HG03558 (cell line): Measurements from ENCODE around the gene NCOA6.

ENCODE experiments used
- ATAC-seq: cut with Tn5 transposase; IDR thresholded peaks from one replicate; pipeline ENCODE4 v1.9.1; 2021; ENCODE audit warnings: moderate number of reproducible peaks; ENCODE audit not compliant: unreplicated experiment; ENCODE audit errors: extremely low read depth

NCOA6 gene

DNA sequence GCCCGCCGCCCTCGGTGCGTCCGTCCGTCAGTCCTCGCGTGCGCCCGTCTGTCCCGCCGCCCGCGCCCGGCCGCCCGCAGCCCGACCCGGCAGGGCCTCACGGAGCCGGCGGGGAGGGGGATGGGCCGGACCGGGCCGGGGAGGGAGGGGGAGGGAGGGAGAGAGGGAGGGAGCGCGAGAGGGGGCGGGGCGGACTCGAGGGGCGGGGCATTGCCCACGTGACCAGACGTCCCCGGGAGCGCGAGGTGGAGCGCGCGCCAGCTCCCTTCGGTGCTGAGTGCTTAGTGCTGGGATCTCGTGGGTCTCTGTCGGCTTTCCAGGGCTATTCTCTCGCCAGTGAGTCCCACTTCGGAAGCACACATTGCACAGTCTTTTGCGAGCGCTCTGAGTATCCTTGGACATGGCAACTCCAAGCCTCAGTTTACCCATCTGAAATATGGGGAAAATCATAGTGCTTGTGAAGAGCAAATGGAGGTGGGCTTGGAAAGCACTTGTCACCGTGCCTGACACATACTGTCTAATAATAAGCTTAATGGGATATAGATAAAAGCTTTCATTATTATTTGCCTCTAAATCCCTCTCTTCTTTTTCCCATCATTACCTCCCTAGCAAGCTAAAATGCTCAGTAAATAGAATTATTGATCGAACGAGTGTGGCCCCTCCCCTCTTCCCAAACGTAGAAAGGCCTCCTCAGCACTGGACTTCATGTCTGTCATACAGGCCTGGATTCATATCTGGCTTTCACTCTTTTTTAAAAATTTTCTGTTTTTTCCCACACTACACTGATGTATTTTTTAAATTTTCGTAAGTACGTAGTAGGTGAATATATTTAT is at the start of gene NCOA6:
Gene NCOA6, minus strand, starts transcription at position 122 of the 833 bp plus-strand sequence. CDS start 43,296 bp downstream, outside the sequence.
- ATAC-seq, result no peak

DNA sequence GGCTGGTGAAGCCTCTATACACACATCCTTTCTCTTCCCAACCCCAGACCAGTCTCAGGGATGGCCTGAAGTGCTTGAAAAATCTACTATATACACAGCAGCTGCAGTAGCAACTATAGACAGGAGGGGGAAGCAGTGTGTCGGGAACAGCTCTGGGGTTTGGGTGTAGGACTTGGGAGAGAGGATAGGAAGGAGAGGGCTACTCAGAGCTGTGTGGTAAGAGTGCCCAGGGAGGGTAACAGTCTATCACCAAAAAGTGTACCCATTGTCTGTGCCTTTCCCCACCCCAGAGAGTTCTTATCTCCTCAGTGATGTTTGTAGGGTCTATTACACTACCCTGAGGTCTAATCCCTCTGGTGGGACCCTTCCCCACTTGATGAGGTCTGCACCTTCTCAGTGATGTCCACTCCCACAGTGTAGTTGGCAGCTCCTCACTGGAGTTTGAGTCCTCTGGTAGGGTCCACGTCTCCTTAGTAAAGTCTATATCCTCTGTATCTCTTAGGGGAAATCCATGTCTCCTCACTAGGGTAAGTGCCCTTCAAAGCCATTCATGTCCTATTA is 48.7 kb upstream of the NCOA6 start:
- no peak for ATAC-seq

DNA sequence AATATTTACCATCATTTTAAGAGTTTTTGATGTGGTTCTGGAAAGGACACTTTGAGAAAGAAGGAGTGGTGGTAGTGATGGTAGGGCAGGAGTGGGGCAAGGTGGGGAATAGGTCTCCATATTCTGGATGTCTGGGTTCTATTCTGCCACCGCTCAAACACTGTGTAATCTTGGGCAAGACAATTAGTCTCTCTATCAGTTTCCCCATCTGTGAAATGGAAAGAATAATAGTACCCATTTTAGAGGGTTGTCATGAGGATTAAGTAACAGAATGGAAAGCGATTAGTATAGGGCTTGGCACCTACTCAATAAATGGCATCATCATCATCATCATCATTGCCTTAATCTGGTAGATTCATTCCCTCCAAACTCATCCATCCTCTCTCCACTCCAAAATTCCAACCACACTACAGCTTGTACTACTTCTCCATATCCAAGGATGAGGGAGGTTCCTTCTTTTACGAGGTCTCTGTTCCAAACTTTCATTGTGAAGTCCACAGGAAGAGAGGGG is 48.2 kb upstream of the NCOA6 start:
- no peak for ATAC-seq

DNA sequence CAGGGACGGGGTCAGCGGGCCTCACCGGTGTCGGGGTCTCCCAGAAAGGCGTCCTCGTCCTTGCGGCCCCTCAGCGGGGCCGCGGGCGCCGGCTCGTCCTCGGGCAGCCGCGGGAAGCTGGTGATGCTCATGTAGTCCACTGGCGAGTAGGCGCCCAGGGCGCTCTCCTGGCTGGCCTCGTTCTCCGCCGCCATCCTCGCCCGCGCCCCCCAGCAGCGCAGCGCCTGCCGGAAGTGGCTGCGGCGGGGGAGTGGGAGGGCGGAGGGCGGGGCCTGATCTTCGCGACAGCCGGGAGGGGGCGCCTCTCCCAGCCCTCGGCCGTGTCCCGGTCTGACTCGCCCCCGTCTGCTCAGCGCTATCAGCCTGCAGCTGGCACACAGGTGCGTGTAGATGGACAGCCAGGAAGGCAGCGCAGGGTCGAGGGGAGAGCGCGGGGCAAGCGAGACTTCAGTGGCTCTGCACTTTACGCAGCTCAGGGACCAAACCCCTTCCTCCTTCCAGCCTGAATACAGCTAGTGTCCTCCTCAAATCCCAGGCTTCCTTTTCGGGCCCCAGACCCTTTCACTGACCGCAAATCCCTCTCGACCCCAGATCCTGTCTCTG is 47.3 kb upstream of the NCOA6 start, which contains the start of gene GGT7:
Gene GGT7, minus strand, starts transcription at position 235 of the 603 bp plus-strand sequence. Its CDS starts 41 bp downstream, at position 194.
- ATAC-seq, result no peak

DNA sequence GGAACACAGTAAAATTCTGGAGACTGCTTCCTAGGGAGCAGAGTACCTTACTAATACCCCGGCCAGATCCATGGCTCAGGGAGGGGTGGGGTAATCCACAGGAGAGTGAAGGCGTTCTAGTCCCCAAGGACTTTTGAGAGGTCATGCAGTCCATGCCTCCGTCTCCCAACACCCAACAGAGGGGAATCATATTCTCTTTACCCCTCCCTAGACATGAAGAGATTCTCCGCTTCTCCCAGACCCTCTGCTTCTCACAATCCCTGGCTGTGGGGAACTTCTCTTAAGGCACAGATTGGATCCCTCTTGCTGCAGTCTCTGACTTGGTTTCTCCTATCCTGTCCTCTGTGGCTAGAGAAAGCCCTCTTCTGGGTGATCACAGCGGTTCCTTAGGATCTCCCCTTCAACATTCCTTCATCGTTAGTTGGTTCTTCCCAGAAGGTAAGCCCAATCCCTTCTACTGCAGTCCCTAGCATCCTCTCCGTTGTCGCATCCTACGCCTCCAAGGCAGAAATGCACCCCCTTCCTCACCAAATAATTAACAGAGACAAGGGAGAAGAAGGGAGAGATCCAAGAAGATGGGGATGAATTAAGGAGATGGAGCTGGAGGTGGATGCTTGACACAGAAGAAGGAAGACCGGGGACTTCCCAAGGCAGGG is 46.6 kb upstream of the NCOA6 start:
- no peak for ATAC-seq

DNA sequence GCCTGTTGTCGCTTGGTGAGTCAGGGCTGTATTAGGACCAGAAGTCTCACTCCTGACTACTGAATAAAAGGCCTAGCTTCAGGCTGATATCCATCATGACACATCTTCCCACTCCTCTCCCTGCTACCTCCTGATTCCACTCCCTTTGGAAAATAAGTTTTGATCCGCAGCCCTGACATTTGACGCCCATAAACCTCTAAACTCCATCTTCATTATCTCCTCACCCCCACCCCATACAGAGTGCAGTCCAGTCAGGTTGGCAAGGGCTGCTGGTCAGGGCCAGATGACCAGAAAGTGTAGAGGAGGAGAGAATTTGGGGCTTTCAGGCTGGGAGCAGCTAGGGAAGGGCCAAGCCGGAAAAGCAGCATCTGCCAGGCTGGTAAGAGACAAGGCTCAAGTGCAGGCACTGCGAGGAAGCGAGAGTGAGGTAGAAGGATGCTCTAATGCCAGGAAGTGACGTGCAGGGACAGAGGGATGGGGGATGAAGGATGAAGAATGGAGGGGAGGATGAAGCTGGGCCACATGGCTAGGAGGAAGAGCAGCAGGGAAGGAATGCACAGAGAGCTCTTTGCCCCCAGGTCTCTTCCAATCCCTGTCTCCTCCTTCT is 46.0 kb upstream of the NCOA6 start:
- ATAC-seq, result no peak

DNA sequence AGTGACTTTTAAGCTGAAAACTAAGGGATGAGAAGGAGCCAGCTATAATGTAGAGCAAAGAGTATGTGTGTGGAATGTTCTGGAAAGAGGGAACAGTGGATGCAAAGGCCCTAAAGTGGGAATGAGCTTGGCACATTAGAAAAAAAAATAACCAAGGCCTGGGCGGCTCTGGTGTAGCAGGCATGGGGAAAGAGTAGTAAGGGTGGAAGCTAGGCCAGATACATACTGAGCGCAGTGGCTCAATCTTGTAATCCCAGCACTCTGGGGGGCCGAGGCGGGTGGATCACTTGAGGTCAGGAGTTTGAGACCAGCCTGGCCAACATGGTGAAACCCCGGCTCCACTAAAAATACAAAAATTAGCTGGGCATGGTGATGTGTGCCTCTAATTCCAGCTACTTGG is 38.8 kb upstream of the NCOA6 start:
- no peak for ATAC-seq

DNA sequence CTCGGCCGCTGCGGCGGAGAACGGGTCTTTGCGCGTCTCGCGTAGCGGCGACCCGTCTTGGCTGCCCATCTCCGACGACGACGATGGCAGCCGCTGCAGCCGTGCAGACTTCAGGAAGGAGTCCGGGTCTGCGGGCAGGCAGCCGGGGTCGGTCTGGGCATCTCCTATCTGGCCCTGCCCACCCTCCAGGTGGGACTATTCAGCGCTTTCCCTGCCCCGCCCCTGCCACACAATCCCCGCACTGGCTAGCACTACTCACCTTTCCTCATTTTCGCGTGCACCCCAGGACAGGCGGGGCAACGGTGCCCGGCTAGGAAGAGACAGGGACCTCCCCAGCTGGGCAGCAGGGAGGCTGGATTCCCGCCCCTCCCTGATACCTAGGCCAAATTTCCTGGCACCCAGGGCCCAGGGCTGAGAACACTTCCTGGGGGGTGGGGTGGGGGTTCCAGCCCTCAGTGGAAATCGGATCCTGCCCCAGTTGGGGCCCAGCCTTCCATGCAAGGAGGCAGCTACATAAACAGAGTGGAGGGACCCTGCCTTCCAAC is 38.0 kb upstream of the NCOA6 start:
- no peak for ATAC-seq

DNA sequence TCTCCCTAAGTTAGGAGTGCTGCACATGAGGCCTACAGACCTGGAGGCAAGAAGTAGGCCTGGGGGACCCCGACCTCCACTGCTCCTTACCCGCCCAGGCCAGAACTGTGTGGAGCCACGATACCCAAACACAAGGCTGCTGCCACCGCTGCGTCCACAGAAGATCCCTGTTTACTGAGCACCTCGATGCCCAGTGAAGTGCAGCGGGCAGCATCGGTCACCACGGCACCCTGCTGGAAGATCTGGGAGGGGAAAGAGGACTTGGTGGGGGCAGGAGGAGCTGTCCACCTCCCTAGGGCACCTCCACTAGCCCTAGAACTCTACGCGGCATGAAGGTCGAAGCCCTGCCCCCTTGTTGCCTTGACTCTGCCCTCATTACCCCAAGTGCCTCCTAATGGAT is 37.3 kb upstream of the NCOA6 start:
- no peak for ATAC-seq

DNA sequence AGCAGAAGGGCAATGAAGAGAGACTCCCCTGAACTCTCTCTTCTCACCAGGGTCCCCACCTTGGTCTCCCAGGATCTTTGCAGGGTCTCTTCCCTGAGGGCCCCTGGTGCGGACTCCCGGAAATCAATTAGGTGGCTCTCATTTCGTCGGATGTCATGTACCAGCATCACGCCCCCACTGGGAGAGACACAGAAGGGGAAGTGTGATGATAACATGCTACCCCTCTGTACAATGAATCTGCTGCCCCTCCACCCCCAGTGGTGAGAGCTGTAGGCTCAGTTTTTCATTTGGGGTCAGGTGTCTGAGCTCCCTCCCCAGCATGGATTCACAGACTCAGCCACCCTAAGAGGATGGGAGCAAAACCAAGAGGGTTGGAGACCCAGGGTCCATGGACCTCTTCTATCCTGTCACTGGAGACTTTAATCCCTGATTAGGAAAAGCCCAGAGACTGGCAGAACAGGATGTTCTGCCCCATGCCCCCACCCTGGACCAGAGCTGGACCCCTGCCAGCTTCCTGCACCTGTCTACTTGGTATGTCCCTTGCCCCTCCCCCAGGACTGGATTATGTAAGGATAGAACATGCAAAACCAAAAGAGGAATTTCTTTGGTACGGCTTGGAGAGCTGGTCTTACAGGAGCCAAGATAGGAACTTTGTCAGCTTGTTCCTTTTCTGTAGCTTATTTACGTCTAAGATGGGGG is 36.1 kb upstream of the NCOA6 start:
- no peak for ATAC-seq

DNA sequence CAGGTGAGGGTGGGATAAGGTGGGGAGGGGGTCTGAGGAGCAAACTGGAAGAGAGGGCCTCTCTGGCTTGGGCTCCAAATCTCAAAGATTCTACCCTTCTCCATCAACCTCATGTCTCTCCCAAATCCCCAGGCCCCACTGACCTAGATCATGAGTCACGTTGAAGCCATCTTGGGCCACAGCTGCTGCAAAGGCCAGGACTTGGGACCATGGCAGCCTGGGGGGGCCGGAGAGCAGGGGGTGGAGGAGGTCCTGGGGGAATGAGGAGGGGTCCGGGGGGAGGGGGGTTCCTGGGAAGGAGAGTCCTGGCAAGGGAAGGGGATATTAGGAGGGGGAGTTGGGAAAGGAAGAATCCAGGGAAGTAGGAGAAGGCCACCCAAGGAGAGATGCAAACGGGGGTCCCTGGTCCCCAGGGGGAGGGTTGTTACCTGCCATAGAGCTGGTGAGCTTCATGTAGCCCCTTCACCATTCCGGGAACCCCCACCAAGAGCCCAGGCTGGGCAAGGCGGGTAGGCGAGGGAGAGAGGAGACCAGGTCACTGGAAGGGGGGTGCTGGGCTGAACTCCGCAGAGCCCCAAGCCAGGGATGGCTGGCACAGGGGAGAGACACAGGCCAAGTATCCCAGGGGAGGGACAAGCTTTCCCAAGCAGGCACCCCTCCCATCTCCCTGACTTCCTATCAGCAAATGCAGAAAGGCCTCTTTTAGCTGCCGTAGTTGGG is 34.5 kb upstream of the NCOA6 start:
- ATAC-seq, result no peak

DNA sequence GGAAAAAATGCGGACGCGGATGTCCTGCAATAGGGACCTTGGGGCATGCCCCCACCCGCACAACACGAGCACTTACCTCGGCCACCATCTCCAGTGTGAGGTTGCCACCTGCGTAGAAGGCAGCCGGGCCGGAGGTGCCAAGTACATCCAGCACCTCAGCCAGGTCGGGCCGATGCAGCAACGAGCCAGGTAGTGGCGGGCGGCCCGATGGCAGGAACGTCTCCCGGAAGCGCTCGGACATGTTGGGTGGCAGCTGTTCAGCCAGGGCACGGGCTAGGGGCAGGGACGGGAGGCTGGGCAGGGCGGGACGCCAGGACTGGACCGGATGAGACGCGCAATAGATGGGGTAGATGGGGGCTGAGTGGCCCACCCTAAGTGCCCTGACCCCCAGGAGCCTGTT is 33.9 kb upstream of the NCOA6 start:
- ATAC-seq, result no peak

DNA sequence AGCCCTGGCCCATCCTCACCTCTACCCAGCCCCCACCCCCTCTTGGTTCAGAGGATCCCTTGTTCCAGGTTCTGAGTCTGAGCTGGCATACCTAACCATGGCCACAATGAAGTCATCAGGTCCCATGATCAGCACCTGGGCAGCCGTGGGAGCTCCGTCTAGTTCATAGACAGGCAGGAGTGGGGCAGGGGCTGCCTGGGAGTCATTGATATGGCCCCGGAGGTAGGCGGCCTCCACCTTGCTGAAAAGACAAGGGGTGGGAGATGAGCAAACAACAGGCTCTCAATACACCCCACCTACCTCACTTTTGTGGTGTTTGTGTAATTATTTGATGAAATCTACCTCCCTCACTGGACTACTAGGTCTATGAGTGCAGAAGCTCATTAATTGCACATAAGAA is 26.8 kb upstream of the NCOA6 start:
- ATAC-seq, result no peak

DNA sequence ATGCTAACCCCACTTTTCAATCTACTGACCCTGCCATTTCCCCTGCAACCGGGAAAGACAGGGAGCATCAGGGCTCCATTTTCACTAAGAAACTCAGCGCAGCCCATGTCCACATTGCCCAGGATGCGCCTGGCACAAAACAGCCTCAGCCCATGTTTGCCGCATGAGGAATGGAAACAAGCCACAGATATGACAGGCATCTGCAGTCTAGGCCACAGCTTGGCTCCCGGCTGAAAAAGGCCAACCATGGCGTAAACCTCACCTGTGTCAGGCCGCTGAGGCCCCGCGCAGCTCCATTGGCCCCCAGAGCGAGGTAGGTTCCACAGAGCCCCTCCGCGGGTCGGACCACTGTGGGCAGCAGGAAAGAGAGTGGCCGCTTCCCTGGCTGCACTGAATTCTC is 25.5 kb upstream of the NCOA6 start:
- ATAC-seq, result no peak

DNA sequence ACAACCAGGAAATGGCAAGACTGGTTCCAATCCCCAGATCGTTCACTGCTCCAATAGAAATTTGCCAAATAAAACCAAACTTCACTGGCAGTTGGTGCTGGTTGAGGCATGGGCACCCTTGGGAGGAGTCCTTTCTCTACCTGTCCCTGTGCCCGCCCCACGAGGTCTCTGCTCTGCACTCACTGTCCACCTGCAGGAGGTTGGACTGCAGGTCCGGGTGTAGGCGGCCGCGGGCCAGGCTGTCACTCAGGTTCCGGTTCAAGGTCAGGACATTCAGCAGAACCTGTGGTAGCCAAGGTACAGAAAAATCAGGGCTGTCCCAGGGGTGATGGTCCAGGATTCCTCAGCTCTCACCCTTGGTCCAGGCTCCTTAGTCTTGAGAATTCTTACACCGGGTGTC is 24.3 kb upstream of the NCOA6 start:
- ATAC-seq, result no peak

DNA sequence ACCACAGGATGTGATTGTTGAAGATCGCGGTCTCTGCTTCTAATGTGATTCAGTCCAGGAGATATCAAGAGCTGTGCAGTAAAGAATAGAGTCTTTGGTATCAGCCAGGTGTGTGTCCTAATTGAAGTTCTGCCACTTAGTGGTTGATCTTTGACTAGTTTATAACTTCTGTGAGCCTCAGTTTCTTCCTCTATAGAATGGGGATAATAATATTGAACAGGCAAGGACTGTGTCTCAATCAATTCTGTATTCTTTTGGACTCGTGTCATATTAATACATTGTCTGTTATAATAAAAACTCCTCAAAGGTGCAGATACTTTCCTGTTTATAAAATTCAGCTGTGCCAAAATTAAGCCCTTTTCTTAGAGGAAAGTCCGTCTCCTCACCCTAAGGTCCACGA is 23.1 kb upstream of the NCOA6 start:
- ATAC-seq, result no peak

DNA sequence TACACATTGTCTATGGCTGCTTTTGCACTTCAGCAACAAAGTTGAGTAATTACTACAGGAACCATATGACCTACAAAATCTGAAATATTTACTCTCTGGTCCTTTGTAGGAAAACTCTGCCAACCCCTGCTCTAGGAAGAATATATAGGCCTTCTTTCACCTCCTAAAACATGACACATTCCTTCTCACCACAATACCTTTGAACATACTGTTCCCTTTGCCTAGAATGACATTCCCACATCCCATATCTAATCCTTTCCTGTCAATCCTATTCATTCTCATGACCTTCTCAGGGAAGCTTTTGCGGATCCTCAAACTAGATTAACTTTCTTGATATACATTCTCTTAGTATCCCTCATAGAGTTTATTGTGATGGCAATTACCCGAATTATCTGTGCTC is 18.0 kb upstream of the NCOA6 start:
- no peak for ATAC-seq

DNA sequence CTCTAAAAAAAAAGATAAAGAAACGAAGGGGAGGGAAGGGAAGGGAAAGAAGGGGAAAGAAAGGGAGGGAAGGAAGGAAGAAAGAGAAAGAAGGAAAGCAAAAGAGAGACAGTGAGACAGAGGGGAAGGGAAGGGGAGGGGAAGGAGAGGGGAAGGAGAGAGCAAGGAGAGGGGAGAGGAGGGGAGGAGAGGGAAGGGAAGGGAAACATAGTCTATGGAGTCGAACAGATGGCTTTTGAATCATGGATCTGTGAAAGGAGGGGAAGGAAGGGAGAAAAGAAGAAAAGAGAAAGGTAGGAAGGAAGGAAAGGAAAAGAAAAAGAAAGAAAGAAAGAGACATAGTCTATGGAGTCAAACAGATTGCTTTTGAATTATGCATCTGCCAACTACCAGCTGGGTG is 16.7 kb upstream of the NCOA6 start:
- ATAC-seq, result no peak

DNA sequence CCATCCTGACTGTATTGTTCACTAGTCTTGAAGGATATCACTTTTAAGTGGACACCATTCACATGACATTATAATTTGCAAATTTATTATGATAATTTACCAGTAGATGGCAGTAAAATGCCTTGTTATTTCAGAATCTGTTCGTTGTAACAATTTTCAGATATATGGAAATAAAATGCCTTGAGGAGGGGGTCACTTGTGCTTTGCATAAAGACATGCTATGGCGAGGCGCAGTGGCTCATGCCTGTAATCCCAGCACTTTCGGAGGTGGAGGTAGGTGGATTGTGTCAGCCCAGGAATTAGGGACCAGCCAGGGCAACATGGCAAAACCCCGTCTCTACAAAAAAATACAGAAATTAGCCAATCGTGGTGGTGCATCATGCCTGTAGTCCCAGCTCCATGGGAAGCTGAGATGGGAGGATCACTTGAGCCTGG is 9.0 kb upstream of the NCOA6 start:
- no peak for ATAC-seq
